ENCODE data around the gene NCF4. TPM values are rescaled to one million over a fixed set of nuclear protein-coding genes. Genes with fewer than 3 reads are reported as not detected.

The NCF4 gene
- total RNA-seq, 1 donor, result 0.36 TPM

DNA sequence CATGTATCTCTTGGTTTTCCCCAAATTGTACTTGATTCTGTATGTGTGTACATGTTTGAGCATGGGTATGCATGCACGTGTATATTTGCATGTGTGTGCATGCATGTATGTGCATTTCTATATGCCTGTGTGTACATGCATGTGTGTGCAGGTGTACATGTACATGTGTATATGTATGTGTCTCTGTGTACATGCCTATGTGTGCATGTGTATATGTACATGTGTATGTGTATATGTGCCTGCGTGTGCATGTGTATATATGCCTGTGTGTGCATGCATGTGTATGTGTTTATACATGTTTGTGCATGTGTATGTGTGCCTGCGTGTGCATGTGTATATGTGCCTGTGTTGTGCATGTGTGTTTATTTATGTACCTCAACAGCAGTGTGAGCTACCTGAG is 5.3 kb upstream of the NCF4 start:
- no peak for DNase-seq (ENCODE audit: insufficient read length, low spot score, missing footprints)
- no peaks in the 10 kb centered on the region for H4K20me1 ChIP-seq (ENCODE audit: insufficient read depth, low read length)
- no peak overlapping the region for H3K4me2 ChIP-seq (ENCODE audit: insufficient read depth, low read length)
- H3K27ac ChIP-seq (ENCODE audit: low read depth, low read length), result no peak overlapping the region
- no peaks in the 10 kb centered on the region for H3K79me2 ChIP-seq (ENCODE audit: insufficient read depth, low read length)
- TF ChIP-seq, protein P1, sequence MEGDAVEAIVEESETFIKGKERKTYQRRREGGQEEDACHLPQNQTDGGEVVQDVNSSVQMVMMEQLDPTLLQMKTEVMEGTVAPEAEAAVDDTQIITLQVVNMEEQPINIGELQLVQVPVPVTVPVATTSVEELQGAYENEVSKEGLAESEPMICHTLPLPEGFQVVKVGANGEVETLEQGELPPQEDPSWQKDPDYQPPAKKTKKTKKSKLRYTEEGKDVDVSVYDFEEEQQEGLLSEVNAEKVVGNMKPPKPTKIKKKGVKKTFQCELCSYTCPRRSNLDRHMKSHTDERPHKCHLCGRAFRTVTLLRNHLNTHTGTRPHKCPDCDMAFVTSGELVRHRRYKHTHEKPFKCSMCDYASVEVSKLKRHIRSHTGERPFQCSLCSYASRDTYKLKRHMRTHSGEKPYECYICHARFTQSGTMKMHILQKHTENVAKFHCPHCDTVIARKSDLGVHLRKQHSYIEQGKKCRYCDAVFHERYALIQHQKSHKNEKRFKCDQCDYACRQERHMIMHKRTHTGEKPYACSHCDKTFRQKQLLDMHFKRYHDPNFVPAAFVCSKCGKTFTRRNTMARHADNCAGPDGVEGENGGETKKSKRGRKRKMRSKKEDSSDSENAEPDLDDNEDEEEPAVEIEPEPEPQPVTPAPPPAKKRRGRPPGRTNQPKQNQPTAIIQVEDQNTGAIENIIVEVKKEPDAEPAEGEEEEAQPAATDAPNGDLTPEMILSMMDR (IDR thresholded peaks at IDR 0.05; ENCODE audit: extremely low read depth, low read depth, low read length), result no peak
- peaks cover 8% of the 10 kb centered on the region for H3K4me1 ChIP-seq (ENCODE audit: insufficient read depth, low read length)
- no peak overlapping the region for H3K4me3 ChIP-seq (ENCODE audit: insufficient read depth, low read length)
- no peaks in the 10 kb centered on the region for H3K36me3 ChIP-seq (ENCODE audit: insufficient read depth, low read length)
- peaks cover 36% of the 10 kb centered on the region for H3K27me3 ChIP-seq (ENCODE audit: insufficient read depth, low read length)
- no peak overlapping the region for H2AFZ ChIP-seq (ENCODE audit: low read length)
- no peaks in the 10 kb centered on the region for H3K9me3 ChIP-seq (ENCODE audit: low read depth, low read length)

DNA sequence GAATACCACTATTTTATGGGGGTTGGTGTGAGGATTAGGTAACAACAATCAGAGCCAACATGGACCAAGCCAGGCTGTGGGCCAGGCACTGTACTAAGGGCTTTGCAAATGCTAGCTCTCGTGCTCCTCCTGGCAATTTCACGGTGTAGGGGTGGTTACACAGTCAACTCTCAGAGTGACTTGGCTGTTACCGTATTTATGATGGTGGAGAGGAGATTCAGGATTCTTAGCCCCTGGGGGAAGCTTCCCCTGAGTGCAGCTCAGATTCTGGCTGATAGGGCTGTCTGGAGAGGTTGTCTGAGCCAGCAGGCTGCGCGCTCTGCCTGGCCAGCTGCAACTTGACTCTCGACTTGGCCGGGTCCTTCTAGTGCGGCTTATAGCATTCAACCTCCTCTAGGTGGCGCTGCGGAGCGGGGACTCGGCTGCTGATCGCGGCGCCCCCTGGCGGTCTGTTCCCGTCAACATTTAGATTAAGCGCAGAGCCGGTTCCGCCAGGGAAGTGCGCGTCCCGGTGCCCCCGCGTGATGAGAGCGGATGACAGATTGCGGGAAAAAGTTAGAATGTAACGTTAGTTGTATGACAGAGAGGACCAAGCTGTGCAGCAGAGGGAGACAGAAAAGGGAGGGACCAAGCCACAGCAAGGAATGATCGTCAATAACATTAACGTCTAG is 4.5 kb upstream of the NCF4 start:
- H4K20me1 ChIP-seq (ENCODE audit: insufficient read depth, low read length), result no peaks in the 10 kb centered on the region
- H3K4me3 ChIP-seq (ENCODE audit: insufficient read depth, low read length), result peak overlapping the region; percentile 23
- H3K36me3 ChIP-seq (ENCODE audit: insufficient read depth, low read length), result no peaks in the 10 kb centered on the region
- no peak overlapping the region for H2AFZ ChIP-seq (ENCODE audit: low read length)
- H3K4me2 ChIP-seq (ENCODE audit: insufficient read depth, low read length), result peak overlapping the region; percentile 59
- TF ChIP-seq, protein P1 (IDR thresholded peaks at IDR 0.05; ENCODE audit: extremely low read depth, low read depth, low read length), result peak; percentile 100
- H3K27ac ChIP-seq (ENCODE audit: low read depth, low read length), result no peak overlapping the region
- H3K27me3 ChIP-seq (ENCODE audit: insufficient read depth, low read length), result peaks cover 30% of the 10 kb centered on the region
- H3K79me2 ChIP-seq (ENCODE audit: insufficient read depth, low read length), result no peaks in the 10 kb centered on the region
- H3K4me1 ChIP-seq (ENCODE audit: insufficient read depth, low read length), result peaks cover 8% of the 10 kb centered on the region
- peak; percentile 96 for DNase-seq (ENCODE audit: insufficient read length, low spot score, missing footprints)
- no peaks in the 10 kb centered on the region for H3K9me3 ChIP-seq (ENCODE audit: low read depth, low read length)

DNA sequence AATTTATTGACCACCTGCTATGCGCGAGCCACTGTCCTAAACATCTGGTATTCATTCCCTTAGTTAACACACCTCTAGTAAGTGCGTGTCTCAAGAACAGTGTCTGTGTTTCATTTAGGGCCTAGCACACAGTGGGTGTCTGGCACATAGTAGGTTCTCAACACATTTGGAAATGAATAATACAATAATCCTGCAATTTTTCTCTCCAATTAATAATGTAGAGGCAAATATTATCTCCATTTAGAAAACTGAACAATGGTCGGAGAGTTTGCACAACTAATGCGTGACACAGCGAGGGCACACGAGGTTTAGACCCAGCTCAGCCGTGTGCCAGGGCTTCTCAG is 4.0 kb upstream of the NCF4 start:
- H3K4me3 ChIP-seq (ENCODE audit: insufficient read depth, low read length), result peak overlapping the region; percentile 23
- H3K4me2 ChIP-seq (ENCODE audit: insufficient read depth, low read length), result peak overlapping the region; percentile 59
- H3K9me3 ChIP-seq (ENCODE audit: low read depth, low read length), result no peaks in the 10 kb centered on the region
- peaks cover 25% of the 10 kb centered on the region for H3K27me3 ChIP-seq (ENCODE audit: insufficient read depth, low read length)
- no peak for DNase-seq (ENCODE audit: insufficient read length, low spot score, missing footprints)
- TF ChIP-seq, protein P1 (IDR thresholded peaks at IDR 0.05; ENCODE audit: extremely low read depth, low read depth, low read length), result no peak
- peaks cover 8% of the 10 kb centered on the region for H3K4me1 ChIP-seq (ENCODE audit: insufficient read depth, low read length)
- no peak overlapping the region for H2AFZ ChIP-seq (ENCODE audit: low read length)
- H3K27ac ChIP-seq (ENCODE audit: low read depth, low read length), result no peak overlapping the region
- H4K20me1 ChIP-seq (ENCODE audit: insufficient read depth, low read length), result no peaks in the 10 kb centered on the region
- no peaks in the 10 kb centered on the region for H3K36me3 ChIP-seq (ENCODE audit: insufficient read depth, low read length)
- no peaks in the 10 kb centered on the region for H3K79me2 ChIP-seq (ENCODE audit: insufficient read depth, low read length)

DNA sequence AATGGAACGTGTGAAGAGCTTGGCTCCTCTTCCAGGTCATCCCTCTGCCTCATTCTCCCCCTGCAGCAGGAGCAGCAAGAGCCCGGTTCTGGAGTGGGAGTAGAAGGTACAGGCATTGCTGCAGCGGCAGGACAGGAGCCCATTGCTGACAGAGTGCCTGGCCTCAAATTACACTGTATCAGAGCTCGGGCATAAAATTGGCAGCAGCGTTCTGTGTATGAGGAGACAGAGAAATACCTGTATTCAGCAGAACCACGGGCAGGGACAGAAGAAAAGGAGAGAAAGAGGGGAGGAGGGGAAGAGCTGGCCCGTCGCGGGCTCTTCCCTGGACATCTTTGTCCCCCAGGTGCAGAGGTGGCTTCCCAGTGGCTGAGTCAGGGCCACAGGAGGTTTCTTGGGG is 2.6 kb upstream of the NCF4 start:
- H3K36me3 ChIP-seq (ENCODE audit: insufficient read depth, low read length), result no peaks in the 10 kb centered on the region
- peaks cover 17% of the 10 kb centered on the region for H3K27me3 ChIP-seq (ENCODE audit: insufficient read depth, low read length)
- H4K20me1 ChIP-seq (ENCODE audit: insufficient read depth, low read length), result no peaks in the 10 kb centered on the region
- no peaks in the 10 kb centered on the region for H3K9me3 ChIP-seq (ENCODE audit: low read depth, low read length)
- H3K4me3 ChIP-seq (ENCODE audit: insufficient read depth, low read length), result no peak overlapping the region
- H3K4me2 ChIP-seq (ENCODE audit: insufficient read depth, low read length), result no peak overlapping the region
- TF ChIP-seq, protein P1 (IDR thresholded peaks at IDR 0.05; ENCODE audit: extremely low read depth, low read depth, low read length), result no peak
- H3K27ac ChIP-seq (ENCODE audit: low read depth, low read length), result no peak overlapping the region
- H3K4me1 ChIP-seq (ENCODE audit: insufficient read depth, low read length), result peaks cover 8% of the 10 kb centered on the region
- no peaks in the 10 kb centered on the region for H3K79me2 ChIP-seq (ENCODE audit: insufficient read depth, low read length)
- DNase-seq (ENCODE audit: insufficient read length, low spot score, missing footprints), result no peak
- no peak overlapping the region for H2AFZ ChIP-seq (ENCODE audit: low read length)

Measured in osteoblast (primary cell).